ENCODE results near the gene UXS1.
A peak's percentile ranks its signal among the peaks of the same experiment; 100 is the strongest.

The UXS1 gene

DNA sequence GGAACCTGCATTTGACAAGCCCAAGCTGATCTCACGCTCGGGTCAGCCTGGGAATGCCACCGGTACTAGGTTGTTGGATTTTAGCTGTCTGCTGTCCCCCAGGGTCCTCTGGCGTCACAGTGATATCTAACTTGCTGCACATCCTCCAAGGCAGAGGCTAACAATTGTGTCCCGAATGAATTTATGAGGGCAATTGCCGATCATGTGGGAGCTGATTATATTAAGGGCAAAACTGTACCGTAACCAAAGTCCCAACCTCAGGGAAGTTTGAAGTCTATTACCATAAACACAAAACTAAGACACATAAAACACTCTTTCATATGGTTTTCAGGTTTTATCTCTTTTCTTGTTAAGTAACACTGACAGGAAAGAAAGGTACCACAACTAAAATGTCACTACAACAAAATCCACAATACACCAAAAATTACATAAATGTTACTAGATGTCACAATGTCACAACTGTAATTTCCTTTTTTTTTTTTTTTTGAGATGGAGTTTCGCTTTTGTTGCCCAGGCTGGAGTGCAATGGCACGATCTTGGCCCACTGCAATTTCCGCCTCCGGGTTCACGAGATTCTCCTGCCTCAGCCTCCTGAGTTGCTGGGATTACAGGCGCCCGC is 6.7 kb downstream of the UXS1 start:
- DNase-seq: no peak

DNA sequence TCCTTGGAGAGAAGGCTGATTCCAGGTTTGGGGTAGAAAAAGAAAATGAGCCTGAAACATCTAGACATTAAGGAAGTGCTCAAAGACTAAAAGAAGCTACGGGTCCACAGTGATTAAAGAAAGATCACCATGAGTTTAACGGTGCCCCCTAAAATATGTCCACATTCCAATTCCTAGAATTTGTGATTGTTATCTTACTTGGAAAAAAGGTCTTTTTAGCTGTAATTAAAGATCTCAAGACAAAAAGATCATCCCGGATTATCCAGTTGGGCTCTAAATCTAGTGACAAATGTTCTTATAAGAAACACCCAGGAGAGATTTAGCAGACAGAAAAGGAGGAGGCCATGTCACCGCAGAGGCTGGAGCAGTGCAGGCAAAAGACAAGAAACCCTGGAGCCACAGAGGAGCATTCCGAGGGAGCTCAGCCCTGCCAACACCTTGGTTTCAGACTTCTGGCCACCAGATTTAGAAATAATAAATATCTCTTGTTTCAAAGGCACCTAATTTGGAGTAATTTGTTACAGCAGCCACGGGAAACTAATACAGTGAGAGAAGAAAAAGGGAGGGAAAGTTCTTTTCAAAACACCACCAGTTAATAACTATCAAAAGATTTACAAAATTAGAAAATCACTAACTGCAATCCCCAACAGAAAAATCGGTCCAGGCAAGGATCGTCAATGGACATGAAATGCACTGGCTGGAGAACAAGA is 8.5 kb downstream of the UXS1 start:
- DNase-seq: no peak

DNA sequence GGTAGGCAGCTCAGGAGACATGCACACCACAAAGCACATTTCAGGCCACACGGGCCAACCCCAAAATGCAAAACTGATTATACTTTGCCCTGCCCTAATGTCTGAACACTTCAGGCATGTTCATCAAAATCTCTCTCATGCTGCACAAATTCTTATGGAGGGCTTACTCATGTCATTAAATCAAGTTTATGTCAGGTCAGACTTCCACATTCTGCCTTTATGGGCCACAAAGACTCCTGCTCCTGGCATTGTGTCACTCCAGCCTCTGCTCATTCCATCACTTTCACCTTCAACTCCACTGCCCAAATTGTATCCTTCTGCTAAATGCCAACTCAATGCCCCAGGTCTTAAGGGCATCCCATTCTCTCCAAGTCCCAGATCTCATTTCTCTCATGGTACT is 9.2 kb downstream of the UXS1 start:
- no peak for DNase-seq

DNA sequence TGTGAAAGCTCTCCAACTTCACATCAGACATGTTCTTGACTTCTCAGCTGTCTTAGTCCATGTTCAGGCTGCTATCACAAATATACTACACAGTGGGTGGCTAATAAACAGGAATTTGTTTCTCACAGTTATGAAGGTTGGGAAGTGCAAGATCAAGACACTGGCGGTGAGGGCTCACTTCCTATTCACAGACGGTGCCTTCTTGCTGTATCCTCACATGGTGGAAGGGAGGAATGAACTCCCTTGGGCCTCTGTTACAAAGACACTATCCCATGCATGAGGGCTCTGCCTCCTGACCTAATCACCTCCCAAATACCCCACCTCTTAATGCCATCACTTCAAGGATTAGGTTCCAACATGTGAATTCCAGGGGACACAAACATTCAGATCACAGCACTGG is 9.7 kb downstream of the UXS1 start:
- DNase-seq: no peak

DNA sequence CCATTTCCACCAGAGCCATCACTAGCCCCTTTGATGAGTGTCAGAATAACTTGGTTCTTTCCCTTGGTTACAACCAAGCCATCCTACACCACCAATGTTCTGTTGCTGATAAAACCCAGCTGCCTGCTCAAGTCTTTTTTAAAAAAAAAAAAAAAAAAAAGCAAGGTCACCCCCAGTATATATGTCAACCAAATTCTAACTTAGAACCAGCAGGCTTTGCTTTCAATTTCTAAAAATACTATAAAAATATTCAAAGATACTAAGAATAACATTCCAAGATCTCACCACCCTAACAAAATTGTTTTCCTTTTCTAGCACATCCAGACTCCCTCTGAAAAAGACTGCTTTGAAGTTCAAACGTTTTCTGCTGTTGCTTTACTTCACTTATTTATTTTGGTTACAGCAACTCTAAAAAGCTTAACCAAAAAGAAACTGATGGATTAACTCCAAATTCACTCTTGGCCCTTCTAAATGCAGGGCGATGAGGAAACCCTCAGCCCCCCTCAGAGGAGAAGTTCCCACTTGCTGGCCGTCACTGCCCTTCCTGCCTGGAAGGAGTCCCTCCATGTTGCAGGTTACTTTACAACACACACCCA is 10.9 kb downstream of the UXS1 start:
- DNase-seq: no peak

DNA sequence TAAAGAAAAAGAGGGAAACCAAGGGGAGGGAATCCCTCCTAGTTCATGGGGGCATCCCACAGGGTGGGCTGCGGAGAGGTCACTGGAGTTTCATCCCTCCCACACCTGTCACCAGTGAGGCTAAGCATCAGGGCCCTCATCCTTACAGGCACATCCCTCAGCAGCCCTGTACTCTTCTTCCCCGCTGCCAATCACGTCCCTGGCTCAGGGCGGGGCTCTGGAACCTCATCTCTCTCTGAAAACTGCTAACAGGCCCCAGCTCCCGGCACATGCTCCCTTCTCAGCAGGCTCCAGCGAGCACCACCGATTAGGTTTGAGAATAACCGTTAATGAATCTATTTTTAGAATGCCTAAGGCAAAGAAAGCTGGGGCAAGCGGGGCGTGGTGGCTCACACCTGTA is 13.0 kb downstream of the UXS1 start:
- DNase-seq: no peak

DNA sequence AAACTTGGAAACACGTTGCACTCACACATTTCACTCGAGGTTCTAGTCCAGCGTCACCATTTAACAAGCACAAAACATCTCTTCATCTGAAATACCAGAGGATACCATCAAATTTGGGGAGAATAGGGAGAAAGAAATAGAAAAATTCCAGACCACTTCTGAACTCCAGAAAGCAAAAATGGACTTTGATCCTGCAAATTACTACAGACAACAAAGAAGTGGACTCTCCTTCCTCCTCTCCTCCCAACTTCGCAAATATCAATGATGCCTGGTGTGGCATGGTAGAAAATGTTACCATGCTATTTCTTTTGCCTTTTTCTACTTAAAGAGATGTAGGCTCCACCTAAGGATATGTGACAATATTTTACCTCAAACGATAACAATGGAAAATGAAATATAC is 13.5 kb downstream of the UXS1 start:
- no peak for DNase-seq

DNA sequence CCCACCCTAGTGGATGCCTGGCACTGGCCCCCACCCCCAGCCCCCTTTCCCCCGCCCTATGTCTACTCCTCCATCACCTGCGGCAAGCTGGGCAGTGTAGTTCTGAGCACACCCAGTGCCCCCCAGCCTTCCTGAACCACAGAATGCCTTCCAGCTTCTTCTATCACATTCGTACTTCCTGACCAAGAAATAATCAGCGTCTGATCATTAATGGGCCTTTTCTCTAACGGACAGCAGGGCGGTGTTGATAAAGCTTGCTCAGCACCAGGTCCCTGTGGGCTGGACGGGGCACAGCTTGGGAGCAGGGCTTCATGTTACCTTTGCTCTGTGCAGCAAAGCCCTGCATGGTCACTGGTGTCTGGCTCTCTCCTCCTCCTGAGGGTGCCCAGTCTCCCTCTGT is 15.4 kb downstream of the UXS1 start:
- no peak for DNase-seq

DNA sequence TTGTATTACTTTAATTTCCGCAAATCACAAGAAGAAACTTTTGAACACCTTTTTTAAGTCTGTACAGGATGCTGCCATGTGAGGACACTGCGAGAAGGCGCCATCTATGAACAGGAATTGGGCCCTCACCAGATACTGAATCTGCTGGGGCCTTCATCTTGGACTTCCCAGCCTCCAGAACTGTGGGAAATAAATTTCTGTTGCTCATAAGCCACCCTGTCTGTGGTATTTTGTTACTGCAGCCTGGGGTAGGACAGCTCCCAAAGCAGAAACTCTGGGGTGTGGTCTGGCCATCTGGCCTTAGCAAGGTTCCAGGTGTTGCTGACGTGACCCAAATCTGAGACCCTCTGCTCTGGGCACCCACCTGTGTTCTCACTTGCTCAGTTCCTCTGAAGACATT is 16.5 kb downstream of the UXS1 start:
- no peak for DNase-seq

DNA sequence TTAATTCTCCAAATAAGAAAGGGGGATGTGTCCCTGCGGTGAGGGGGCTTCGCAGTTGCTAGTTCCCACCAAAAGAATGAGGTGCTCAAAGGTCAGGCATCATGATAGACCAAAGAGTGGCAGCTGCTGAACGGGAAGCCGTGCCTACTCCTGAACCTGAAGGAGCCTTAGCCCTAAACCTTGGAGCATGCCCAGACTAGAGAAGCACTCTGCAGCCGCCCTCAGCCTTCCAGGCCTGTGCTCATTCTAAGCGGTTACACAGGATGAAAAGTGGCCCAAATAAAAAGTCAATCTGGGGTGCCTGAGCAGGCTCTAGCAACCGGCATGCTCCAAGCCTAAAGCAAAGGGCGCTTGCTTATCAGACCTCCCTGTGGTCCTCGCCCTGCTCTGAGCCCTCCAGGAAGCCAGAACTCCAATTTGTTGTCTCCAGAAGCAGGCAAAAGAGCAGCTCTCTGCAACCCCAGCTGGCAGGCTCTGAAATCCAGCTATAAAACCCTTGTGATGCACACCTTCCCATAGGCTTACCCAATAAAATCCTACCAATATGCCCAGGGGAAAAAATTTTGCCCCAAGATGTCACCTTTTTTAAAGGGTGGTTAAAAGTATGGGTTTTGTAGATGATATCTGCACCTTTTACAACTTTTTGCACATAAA is 17.5 kb downstream of the UXS1 start:
- DNase-seq: no peak

DNA sequence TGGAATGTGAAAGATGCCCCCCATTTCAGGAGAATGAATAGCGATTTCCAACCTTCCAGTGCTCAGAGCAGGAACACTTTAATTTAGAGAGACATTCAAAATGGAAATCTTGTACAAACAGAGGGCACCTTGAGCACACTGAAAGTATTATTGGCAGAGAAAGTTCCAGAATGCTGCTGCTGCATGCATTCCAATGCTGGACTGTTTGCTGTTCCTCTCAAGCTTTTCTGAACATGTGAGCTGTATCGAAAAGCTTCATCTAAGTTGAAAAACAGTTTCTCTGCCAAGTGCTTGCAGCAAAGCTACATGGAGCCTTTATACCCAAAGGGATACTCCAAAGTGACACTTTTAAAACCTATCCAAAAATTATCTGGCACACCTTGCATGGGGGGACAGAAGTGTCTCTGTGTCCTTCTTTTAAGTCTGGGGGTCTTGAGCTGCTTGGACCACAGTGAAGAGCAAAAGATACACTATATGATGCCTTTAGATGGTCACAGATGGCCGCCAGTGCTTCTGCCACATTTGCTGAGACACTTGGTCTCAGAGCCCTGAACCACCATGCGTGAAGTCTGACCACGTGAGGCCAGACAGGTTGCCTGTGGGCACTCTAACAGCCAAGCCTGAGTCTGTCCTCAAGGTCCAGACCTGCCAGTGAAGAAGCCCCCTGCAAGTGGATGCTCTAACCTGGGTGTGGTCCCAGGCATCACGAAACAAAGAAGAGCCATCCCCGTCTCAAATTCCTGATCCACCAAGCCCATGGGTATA is 18.8 kb downstream of the UXS1 start:
- no peak for DNase-seq

DNA sequence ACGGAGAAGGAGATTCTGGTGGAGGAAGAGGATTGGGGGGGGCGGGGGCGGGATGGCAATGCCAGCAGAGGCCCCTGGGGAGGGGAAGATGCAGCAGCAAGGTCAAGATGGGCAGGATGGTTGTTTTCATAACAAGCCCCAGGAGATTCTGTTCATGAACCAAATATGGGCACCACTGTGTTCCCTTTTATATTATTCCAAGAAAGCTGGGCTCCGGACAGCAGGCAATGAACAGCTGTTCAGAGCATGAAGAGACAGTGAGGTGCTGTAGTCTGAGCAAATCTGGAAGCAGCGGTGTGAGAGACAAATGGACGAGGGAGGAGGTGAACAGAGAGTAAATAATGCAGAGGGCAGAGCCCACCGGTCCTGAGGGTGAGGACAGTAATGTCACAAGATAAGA is 20.0 kb downstream of the UXS1 start:
- DNase-seq: no peak

DNA sequence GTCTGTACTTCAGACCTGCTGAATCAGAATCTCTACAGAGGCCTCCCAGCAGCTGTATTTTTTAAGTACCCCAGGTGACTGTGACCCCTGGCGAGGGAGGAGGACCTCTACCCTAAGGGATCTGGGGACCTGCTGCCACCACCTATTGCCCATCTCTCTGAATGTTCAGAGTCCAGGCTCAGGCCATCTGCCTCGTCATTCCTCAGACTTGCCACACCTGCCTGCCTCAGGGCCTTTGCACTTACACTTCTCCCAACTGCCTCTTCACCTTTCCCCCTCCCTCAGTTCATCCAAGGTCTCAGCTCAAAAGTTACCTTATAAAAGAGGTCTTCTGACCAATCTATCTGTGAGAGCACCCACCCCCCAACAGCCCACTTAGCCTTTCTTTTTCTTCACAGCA is 21.5 kb downstream of the UXS1 start:
- DNase-seq: no peak

DNA sequence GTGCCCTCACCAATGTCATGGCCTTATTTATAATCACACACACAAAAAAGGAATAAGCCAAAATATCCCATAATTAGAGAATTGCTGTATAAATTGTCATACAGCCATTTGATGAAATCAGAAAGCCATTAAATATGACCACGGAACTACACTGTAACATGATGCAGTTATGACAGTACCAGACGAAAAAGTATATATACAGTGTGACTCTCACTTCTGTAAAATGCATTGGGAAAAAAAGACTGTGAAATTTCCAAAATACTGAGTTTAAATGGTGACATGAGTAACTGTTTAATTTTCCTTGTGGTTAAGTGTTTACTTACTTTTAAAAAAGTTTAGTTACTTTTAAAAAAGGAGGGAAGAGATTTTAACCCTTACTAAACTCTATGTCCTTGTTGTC is 25.4 kb downstream of the UXS1 start:
- no peak for DNase-seq

DNA sequence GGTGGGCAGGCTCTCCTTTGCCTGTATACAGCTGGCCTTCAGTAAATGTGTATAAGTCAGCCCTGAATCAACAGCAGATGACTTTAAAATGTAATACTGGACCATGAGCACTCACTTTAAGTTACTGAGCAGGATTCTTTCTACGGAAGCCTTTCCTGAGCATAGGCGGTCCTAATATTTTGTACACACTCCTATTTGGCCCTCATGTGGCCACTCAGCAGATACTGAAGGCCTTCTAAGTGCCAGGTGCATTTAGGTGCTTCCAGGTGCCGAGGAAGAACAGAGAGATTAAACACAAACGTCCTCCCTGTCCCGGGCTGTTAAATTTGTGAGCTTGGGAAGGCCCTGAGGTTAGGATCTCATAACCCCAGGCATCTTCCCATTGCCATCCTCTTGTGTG is 27.0 kb downstream of the UXS1 start:
- no peak for DNase-seq

DNA sequence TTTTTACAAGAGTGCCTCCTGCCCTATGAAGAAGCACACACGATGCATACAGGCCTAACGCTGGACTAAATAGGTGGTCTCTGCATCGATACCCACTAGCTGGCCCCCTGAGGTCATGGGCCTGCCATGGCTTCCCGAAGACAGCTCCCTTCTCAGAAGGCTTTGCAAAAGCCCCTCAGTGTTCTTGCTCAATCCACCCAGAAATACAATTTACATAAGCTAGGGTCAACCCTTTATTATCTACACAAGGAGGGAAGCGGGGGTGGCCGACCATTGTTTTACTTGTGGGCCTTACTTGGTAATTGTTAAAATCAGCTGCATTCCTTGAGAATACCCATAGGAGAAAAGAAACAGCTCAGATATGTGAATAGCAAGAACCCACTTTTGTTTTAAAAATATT is 28.5 kb downstream of the UXS1 start:
- DNase-seq: no peak

DNA sequence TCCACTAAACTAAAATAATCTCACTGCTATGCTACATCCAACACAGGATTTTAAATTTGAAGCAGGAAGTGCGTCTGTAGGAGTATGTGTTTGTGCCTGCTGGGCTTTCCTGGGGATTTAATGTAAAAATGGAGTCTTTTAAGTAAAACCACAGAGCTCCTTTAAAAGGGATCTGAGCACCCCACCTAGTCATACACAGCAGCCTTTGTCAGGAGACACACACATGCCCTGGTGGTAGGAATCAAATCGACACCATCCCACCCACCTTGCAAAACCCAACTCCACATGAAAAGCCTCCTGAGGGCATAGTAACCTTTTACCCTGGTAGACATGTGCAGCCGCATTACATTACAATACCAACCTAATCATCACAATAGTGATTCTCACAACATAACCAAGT is 29.1 kb downstream of the UXS1 start:
- DNase-seq: no peak

DNA sequence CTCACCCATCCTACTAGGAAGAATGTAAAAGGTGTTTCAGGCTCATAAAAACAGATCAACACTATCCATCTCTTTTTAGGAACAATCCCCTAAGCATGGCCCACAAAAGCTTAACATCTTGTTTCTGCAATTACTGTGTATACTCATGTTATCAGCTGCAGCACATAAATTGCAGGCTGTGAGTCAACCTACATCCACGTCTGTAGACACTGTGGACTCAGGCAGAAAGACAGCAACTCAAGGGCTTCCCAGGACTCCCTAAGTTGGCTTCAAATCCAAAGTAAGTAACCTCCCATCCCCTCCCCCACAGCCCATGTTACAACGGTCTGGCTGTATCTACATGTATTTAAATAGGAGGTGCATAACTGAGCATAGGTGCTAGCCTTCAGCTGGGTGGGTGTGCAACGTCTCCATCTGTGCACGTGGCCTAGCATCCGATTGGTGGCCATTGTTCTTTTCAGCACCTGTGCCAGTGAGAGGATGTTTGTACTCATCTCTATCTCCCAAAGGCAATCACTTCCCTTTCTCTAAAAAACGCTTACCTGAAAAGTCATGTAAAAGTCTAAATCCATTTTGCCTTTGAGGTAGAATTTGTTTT is 30.1 kb downstream of the UXS1 start:
- no peak for DNase-seq

DNA sequence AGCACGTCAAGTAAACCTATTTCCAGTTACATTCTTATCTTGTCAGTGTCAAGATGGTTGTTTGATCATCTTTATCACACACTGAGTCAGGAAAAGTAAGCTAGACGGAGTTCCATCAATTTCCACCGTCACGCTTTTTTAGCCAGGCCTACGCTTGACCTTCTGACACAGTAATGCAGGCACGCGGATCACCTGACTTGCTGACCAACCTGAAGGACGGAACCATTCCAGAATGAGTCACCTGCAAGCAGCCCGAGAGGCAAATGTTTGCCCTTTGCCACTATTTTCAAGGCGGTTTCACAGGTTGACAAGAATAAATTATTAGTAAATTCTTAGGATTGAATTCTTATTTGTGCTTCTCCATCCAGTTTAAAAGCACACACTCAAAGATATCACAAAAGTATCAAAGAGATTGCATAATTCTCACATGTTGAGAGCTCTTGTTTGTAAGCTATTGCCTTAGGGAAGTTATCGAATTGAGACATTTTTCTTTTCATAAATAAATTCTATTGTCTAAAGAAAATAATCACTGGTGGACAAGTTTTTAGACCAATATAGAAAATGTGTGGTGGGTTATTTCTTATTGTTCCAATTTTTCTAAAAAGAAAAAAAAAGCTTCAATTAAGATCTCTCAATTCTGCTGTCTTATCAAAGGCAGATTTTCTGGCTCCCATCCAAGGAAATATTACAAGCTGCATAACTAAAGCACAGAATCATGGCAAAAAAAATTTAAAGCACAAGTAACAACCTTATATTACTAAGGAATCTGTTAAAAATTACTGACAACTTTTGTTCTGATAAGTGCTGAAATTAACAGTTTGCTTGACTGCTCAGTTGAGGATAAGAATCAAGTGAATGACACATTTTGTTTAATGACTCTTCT is 31.9 kb downstream of the UXS1 start:
- no peak for DNase-seq

DNA sequence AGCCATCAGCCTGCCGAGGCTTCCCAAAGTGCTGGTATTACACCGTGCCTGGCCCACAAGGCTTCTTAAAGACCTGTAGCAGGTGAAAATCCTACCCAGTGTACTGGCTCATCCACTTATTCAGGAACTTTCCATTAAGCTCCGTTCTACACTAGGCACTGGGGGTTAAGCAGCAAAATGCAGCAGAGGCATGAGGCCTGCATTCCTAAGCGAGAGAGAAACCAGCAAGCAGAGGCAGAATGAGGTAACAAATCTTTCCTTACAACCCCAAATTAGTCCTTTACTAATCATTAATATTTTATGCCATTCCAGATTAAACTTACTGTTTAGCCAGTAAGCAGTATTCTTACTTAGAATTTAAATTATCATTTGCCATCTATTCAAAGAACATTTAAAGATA is 32.8 kb downstream of the UXS1 start:
- DNase-seq: no peak

DNA sequence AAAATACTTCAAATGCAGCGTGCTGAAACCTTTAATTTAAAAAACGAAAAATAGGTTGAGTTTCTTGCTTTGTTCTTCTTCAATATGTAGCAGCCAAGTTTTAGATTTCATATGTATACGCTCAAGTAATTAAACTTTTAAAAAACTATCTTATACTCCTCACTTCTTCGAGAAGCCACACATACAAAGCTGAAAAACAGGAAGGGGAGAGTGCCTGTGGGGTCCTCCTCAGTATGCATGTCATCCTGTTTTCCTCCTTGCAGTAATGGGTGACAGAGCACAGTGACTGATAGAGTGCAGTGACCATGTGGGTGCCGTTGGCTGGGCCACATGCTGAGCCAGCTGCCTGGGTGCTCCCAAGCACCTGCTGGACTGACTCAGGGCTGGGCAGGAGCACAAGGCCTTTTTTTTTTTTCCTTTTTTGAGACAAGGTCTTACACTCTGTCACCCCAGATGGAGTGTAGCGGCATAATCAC is 33.3 kb downstream of the UXS1 start:
- peak in 2 of 5 donors; percentile 20 to 81 for DNase-seq
